ENCODE data around the gene GALNT10. TPM values are rescaled to one million over a fixed set of nuclear protein-coding genes. Genes with fewer than 3 reads are reported as not detected.

Gene GALNT10
- total RNA-seq, 1 donor from 2014 or later: 93.8 TPM

GRCh38 chr5:154198611-154199230, 8.2 kb downstream of the GALNT10 start:
- H3K9me3 ChIP-seq: no peaks in the 10 kb centered on the region
- no peak for TF ChIP-seq CTCF (IDR thresholded peaks at IDR 0.05)
- H3K27me3 ChIP-seq: no peaks in the 10 kb centered on the region
- ATAC-seq (peak; percentile 18), DNase-seq (no peak)
- peak overlapping the region; percentile 65 for H3K27ac ChIP-seq
- intact Hi-C loops (cut with DNase I): no loop called here
- peaks cover 24% of the 10 kb centered on the region for H3K4me1 ChIP-seq
- H3K4me3 ChIP-seq: no peak overlapping the region
- no peaks in the 10 kb centered on the region for H3K36me3 ChIP-seq

GRCh38 chr5:154199263-154199662, 8.7 kb downstream of the GALNT10 start:
- peaks cover 24% of the 10 kb centered on the region for H3K4me1 ChIP-seq
- no peaks in the 10 kb centered on the region for H3K9me3 ChIP-seq
- DNase-seq (no peak), ATAC-seq (no peak)
- no peaks in the 10 kb centered on the region for H3K27me3 ChIP-seq
- H3K36me3 ChIP-seq: no peaks in the 10 kb centered on the region
- H3K27ac ChIP-seq: peak overlapping the region; percentile 65
- no peak overlapping the region for H3K4me3 ChIP-seq
- TF ChIP-seq CTCF (IDR thresholded peaks at IDR 0.05): no peak
- intact Hi-C loops (cut with DNase I): no loop called here

- no peak for TF ChIP-seq CTCF (IDR thresholded peaks at IDR 0.05)
- DNase-seq: no peak
- Histone ChIP-seq H3K4me1 (peaks cover 24% of the 10 kb centered on the region), H3K36me3 (peaks cover 2% of the 10 kb centered on the region), H3K27me3 (no peaks in the 10 kb centered on the region), H3K9me3 (no peaks in the 10 kb centered on the region), H3K4me3 (no peak overlapping the region), H3K27ac (no peak overlapping the region)
- no peak for ATAC-seq
- intact Hi-C loops (cut with DNase I): loop anchor here (10.0 kb wide), 1 partner anchor 205 kb away; no protein-coding TSS in a partner anchor
Observed at GRCh38 chr5:154199671-154200220, 9.2 kb downstream of the GALNT10 start.

- peaks cover 4% of the 10 kb centered on the region for H3K36me3 ChIP-seq
- no peaks in the 10 kb centered on the region for H3K27me3 ChIP-seq
- no peak overlapping the region for H3K27ac ChIP-seq
- intact Hi-C loops (cut with DNase I): loop anchor here (10.0 kb wide), 1 partner anchor 205 kb away; no protein-coding TSS in a partner anchor
- TF ChIP-seq CTCF (IDR thresholded peaks at IDR 0.05): no peak
- DNase-seq: no peak
- no peaks in the 10 kb centered on the region for H3K9me3 ChIP-seq
- ATAC-seq: no peak
- no peak overlapping the region for H3K4me3 ChIP-seq
- peaks cover 24% of the 10 kb centered on the region for H3K4me1 ChIP-seq
Observed at GRCh38 chr5:154200221-154200620, 9.7 kb downstream of the GALNT10 start.

- Histone ChIP-seq H3K27me3 (no peaks in the 10 kb centered on the region), H3K9me3 (no peaks in the 10 kb centered on the region), H3K27ac (no peak overlapping the region), H3K4me3 (no peak overlapping the region), H3K4me1 (peaks cover 24% of the 10 kb centered on the region), H3K36me3 (peaks cover 4% of the 10 kb centered on the region)
- no peak for ATAC-seq
- DNase-seq: no peak
- TF ChIP-seq CTCF (IDR thresholded peaks at IDR 0.05): no peak
- intact Hi-C loops (cut with DNase I): loop anchor here (10.0 kb wide), 1 partner anchor 204 kb away; no protein-coding TSS in a partner anchor
Observed at GRCh38 chr5:154201108-154201769, 10.7 kb downstream of the GALNT10 start.

Data from upper lobe of right lung (tissue), 1 donor.